Gastrocnemius medialis (tissue), 4 donors: ENCODE results near the gene PLCE1.

ENCODE experiments used
- POLR2A ChIP-seq, 2 donors: fragments of 450-650 bp; IDR thresholded peaks; one replicate each; pipeline ENCODE4 v1.6.1; 2017; ENCODE audit warnings: antibody characterized with exemption in 2 of 2, mild to moderate bottlenecking in 2 of 2, moderate library complexity in 2 of 2
- TF ChIP-seq, protein P1 (sequence below), 5 experiments: fragments of 450-650 bp in 3 of 5; fragments of 200-600 bp in 2 of 5; sonication (generic) in 2 of 5; IDR thresholded peaks in 4 of 5; conservative IDR thresholded peaks in 1 of 5; 1 replicate in 4 of 5; 2 replicates in 1 of 5; pipeline ENCODE4 v1.5.1; 2016 to 2019; ENCODE audit warnings: antibody characterized with exemption in 5 of 5, mild to moderate bottlenecking in 3 of 5, moderate library complexity in 3 of 5

DNA sequence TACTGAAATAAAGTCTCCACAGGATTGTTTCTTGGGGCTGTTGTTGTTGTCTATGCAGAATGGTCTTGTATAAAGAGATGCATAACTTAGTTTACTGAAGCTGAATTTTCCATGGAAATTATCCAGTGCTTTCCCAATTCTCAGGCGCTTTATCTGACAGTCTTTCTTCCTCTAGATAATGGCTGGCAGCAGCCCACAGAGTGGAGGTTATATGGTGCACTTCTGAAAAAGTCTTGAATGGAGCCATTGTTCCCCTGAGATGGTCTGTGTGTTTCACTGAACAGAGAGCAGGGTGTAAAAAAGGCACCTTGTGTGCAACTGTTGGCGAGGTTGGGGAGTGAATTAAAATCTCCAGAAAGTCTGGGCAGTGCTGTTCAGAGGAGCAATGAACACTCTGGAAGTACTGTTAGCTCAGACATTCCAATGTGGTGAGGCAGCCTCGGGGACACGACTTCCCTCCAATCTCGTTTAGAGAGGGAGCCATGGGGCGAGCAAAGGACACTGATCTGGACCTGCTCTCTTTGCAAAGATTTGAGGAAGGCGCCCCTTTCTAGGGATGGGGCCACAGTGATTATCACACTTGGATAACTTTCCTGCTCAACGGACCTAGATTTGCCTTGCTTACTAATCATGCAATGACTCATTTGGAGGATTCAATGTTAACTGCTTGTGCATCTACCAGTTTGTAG, 2.0 kb upstream of the PLCE1 start:
- no peak for TF ChIP-seq POLR2A (IDR thresholded peaks at IDR 0.05)
- TF ChIP-seq, protein P1, sequence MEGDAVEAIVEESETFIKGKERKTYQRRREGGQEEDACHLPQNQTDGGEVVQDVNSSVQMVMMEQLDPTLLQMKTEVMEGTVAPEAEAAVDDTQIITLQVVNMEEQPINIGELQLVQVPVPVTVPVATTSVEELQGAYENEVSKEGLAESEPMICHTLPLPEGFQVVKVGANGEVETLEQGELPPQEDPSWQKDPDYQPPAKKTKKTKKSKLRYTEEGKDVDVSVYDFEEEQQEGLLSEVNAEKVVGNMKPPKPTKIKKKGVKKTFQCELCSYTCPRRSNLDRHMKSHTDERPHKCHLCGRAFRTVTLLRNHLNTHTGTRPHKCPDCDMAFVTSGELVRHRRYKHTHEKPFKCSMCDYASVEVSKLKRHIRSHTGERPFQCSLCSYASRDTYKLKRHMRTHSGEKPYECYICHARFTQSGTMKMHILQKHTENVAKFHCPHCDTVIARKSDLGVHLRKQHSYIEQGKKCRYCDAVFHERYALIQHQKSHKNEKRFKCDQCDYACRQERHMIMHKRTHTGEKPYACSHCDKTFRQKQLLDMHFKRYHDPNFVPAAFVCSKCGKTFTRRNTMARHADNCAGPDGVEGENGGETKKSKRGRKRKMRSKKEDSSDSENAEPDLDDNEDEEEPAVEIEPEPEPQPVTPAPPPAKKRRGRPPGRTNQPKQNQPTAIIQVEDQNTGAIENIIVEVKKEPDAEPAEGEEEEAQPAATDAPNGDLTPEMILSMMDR (IDR thresholded peaks at IDR 0.05 in 4 of 5, conservative IDR thresholded peaks at IDR 0.05 in 1 of 5): no peak
